Trophoblast cell (in vitro differentiated cells and primary cell): ENCODE measurements around the gene CDK2.

Experiments
- DNase-seq, 2 donors: peaks; one replicate each; pipeline ENCODE4 v3.0.0-alpha.2; 2016
- H2AFZ ChIP-seq: 2 replicates; pipeline ENCODE4 v1.6.1; 2013; ENCODE audit warnings: low read length, moderate library complexity, mild to moderate bottlenecking; ENCODE audit not compliant: insufficient read depth, poor library complexity
- H2AK5ac ChIP-seq: 2 replicates; pipeline ENCODE4 v1.6.1; 2013; ENCODE audit warnings: mild to moderate bottlenecking, low read length
- H2BK120ac ChIP-seq: 2 replicates; pipeline ENCODE4 v1.6.1; 2013; ENCODE audit warnings: low read length, mild to moderate bottlenecking, moderate library complexity; ENCODE audit not compliant: insufficient read depth, poor library complexity
- H2BK12ac ChIP-seq: 2 replicates; pipeline ENCODE4 v1.6.1; 2013; ENCODE audit warnings: mild to moderate bottlenecking, low read length, moderate library complexity
- H2BK5ac ChIP-seq: 2 replicates; pipeline ENCODE4 v1.6.1; 2013; ENCODE audit warnings: low read length, low read depth, moderate library complexity, mild to moderate bottlenecking; ENCODE audit not compliant: poor library complexity
- H3K14ac ChIP-seq: 2 replicates; pipeline ENCODE4 v1.6.1; 2013; ENCODE audit warnings: mild to moderate bottlenecking, low read length
- H3K18ac ChIP-seq: 2 replicates; pipeline ENCODE4 v1.6.1; 2013; ENCODE audit warnings: mild to moderate bottlenecking, low read length
- H3K23ac ChIP-seq: 2 replicates; pipeline ENCODE4 v1.6.1; 2013; ENCODE audit warnings: low read length
- H3K27ac ChIP-seq: 2 replicates; pipeline ENCODE4 v1.5.1; 2013; ENCODE audit warnings: low read depth, mild to moderate bottlenecking, inconsistent platforms, low read length, moderate library complexity
- H3K27me3 ChIP-seq: 2 replicates; pipeline ENCODE4 v1.6.1; 2013; ENCODE audit warnings: inconsistent platforms, mild to moderate bottlenecking, low read length, moderate library complexity; ENCODE audit not compliant: insufficient read depth
- H3K36me3 ChIP-seq, 2 experiments: 1 replicate in 1 of 2; 2 replicates in 1 of 2; pipeline ENCODE4 v1.6.1; 2013; ENCODE audit warnings: low read length in 2 of 2, mild to moderate bottlenecking in 2 of 2, moderate library complexity in 1 of 2; ENCODE audit not compliant: insufficient read depth in 2 of 2, control insufficient read depth in 1 of 2
- H3K4ac ChIP-seq: 2 replicates; pipeline ENCODE4 v1.6.1; 2013; ENCODE audit warnings: low read depth, mild to moderate bottlenecking, low read length, moderate library complexity
- H3K4me1 ChIP-seq, 2 experiments: 1 replicate in 1 of 2; 2 replicates in 1 of 2; pipeline ENCODE4 v1.6.1; 2013; ENCODE audit warnings: low read length in 2 of 2, mild to moderate bottlenecking in 2 of 2, moderate library complexity in 1 of 2; ENCODE audit not compliant: insufficient read depth in 2 of 2, control insufficient read depth in 1 of 2
- H3K4me2 ChIP-seq: 2 replicates; pipeline ENCODE4 v1.6.1; 2013; ENCODE audit warnings: inconsistent platforms, mild to moderate bottlenecking, low read length, moderate library complexity
- H3K4me3 ChIP-seq: 2 replicates; pipeline ENCODE4 v1.5.1; 2013; ENCODE audit warnings: mild to moderate bottlenecking, low read depth, low read length, inconsistent platforms
- H3K79me1 ChIP-seq: one replicate; pipeline ENCODE4 v1.6.1; 2013; ENCODE audit warnings: low read length
- H3K79me2 ChIP-seq: 2 replicates; pipeline ENCODE4 v1.6.1; 2013; ENCODE audit warnings: low read length, mild to moderate bottlenecking; ENCODE audit not compliant: control insufficient read depth, insufficient read depth, poor library complexity
- H3K9ac ChIP-seq: 2 replicates; pipeline ENCODE4 v1.6.1; 2013; ENCODE audit warnings: mild to moderate bottlenecking, low read length
- H3K9me3 ChIP-seq: 2 replicates; pipeline ENCODE4 v1.6.1; 2013; ENCODE audit warnings: low read depth, mild to moderate bottlenecking, control low read depth, inconsistent platforms, low read length; ENCODE audit not compliant: insufficient read depth
- H4K12ac ChIP-seq: 2 replicates; pipeline ENCODE4 v1.6.1; 2013; ENCODE audit warnings: low read depth, mild to moderate bottlenecking, low read length, moderate library complexity
- H4K8ac ChIP-seq: 2 replicates; pipeline ENCODE4 v1.6.1; 2013; ENCODE audit warnings: low read depth, mild to moderate bottlenecking, low read length, moderate library complexity
- H4K91ac ChIP-seq: one replicate; pipeline ENCODE4 v1.6.1; 2013; ENCODE audit warnings: low read depth, mild to moderate bottlenecking, low read length, moderate library complexity
- WGBS: extraction: QIAGEN DNeasy Blood & Tissue Kit; methylation state at CpG from one replicate; pipeline ENCODE4 v1.1.7; 2013; ENCODE audit warnings: missing lambda C conversion rate; ENCODE audit not compliant: insufficient read length, insufficient coverage; ENCODE audit errors: extremely low coverage; 5-methylcytosine and 5-hydroxymethylcytosine counted together

The CDK2 gene

GRCh38 chr12:55927588-55928502 lies 38.8 kb upstream of the CDK2 start, which contains the start of gene PYM1:
Gene PYM1 (minus strand): TSS chr12:55927894. CDS start chr12:55927761, 133 bp downstream.
- Histone ChIP-seq H4K8ac (peak within 1 kb of the TSS; percentile 83), H3K27ac (peak within 1 kb of the TSS; percentile 95), H4K91ac (peak within 1 kb of the TSS; percentile 98), H3K4ac (peak within 1 kb of the TSS; percentile 97), H4K12ac (peak within 1 kb of the TSS; percentile 94), H3K4me1 (peaks cover 17% of the 10 kb centered on the region in 2 experiments), H3K27me3 (no peaks in the 10 kb centered on the region), H3K79me2 (peaks cover 19% of the 10 kb centered on the region), H3K9ac (peak within 1 kb of the TSS; percentile 97), H3K36me3 (peaks cover 2% of the 10 kb centered on the region in 2 experiments), H3K23ac (no peak within 1 kb of the TSS), H3K9me3 (no peaks in the 10 kb centered on the region), H3K4me2 (peak within 1 kb of the TSS; percentile 95), H3K18ac (peak within 1 kb of the TSS; percentile 98), H2BK12ac (peak within 1 kb of the TSS; percentile 56), H2BK5ac (peak within 1 kb of the TSS; percentile 87), H2AFZ (peak within 1 kb of the TSS; percentile 27), H2BK120ac (peak within 1 kb of the TSS; percentile 96), H3K14ac (peak within 1 kb of the TSS; percentile 98), H2AK5ac (peak within 1 kb of the TSS; percentile 91), H3K4me3 (peak within 1 kb of the TSS; percentile 90), H3K79me1 (peaks cover 23% of the 10 kb centered on the region)
- no CpG with 5 or more reads among the region's 49 CpGs for WGBS
- DNase-seq = peak; percentile 95 to 96

- no CpG with 5 or more reads among the region's 8 CpGs for WGBS
Measured at GRCh38 chr12:55929306-55929791, 37.3 kb upstream of the CDK2 start.

GRCh38 chr12:55930771-55931316 lies 35.8 kb upstream of the CDK2 start, which contains the start of gene DGKA:
Gene DGKA (plus strand): TSS chr12:55931162. CDS start chr12:55936504, 5,342 bp downstream.
- Histone ChIP-seq H2AFZ (peak within 1 kb of the TSS; percentile 92), H3K27me3 (no peaks in the 10 kb centered on the region), H2AK5ac (peak within 1 kb of the TSS; percentile 87), H3K4me3 (peak within 1 kb of the TSS; percentile 89), H3K18ac (peak within 1 kb of the TSS; percentile 60), H3K9me3 (no peaks in the 10 kb centered on the region), H3K27ac (peak within 1 kb of the TSS; percentile 24), H3K9ac (peak within 1 kb of the TSS; percentile 60), H3K14ac (peak within 1 kb of the TSS; percentile 82), H3K4me2 (peak within 1 kb of the TSS; percentile 95), H3K79me2 (peaks cover 17% of the 10 kb centered on the region), H3K36me3 (no peaks in the 10 kb centered on the region), H3K4me1 (peaks cover 17 to 22% of the 10 kb centered on the region in 2 experiments), H4K8ac (peak within 1 kb of the TSS; percentile 82), H3K4ac (peak within 1 kb of the TSS; percentile 56), H4K12ac (peak within 1 kb of the TSS; percentile 82), H3K79me1 (peaks cover 23% of the 10 kb centered on the region), H2BK5ac (peak within 1 kb of the TSS; percentile 39), H3K23ac (no peak within 1 kb of the TSS), H2BK12ac (peak within 1 kb of the TSS; percentile 69), H2BK120ac (peak within 1 kb of the TSS; percentile 79), H4K91ac (peak within 1 kb of the TSS; percentile 73)
- peak in 1 of 2 donors; percentile 70 for DNase-seq
- WGBS = no CpG with 5 or more reads among the region's 3 CpGs

More at GRCh38 chr12:55929306-55929791, 37.3 kb upstream of the CDK2 start:
- Histone ChIP-seq H3K79me2 (peaks cover 19% of the 10 kb centered on the region), H3K27ac (no peak overlapping the region), H3K27me3 (no peaks in the 10 kb centered on the region), H3K9ac (no peak overlapping the region), H3K4me2 (no peak overlapping the region), H3K9me3 (no peaks in the 10 kb centered on the region), H3K4me3 (no peak overlapping the region), H3K23ac (no peak overlapping the region), H3K79me1 (peaks cover 23% of the 10 kb centered on the region), H2AFZ (no peak overlapping the region), H2BK5ac (peak overlapping the region; percentile 35), H4K91ac (peak overlapping the region; percentile 38), H2BK120ac (no peak overlapping the region), H3K36me3 (no peaks in the 10 kb centered on the region), H3K18ac (no peak overlapping the region), H4K8ac (no peak overlapping the region), H3K14ac (peak overlapping the region; percentile 25), H3K4me1 (peaks cover 17 to 22% of the 10 kb centered on the region in 2 experiments), H2BK12ac (no peak overlapping the region), H3K4ac (no peak overlapping the region), H4K12ac (no peak overlapping the region), H2AK5ac (no peak overlapping the region)
- no peak for DNase-seq

- Histone ChIP-seq H3K4me3 (peak overlapping the region; percentile 63), H4K91ac (peak overlapping the region; percentile 73), H2BK12ac (peak overlapping the region; percentile 69), H3K18ac (peak overlapping the region; percentile 60), H2AK5ac (peak overlapping the region; percentile 87), H3K9me3 (no peaks in the 10 kb centered on the region), H3K79me2 (peaks cover 14% of the 10 kb centered on the region), H3K4me1 (peaks cover 14 to 22% of the 10 kb centered on the region in 2 experiments), H3K79me1 (peaks cover 23% of the 10 kb centered on the region), H3K27ac (peak overlapping the region; percentile 24), H3K9ac (peak overlapping the region; percentile 60), H2BK120ac (peak overlapping the region; percentile 79), H3K4me2 (peak overlapping the region; percentile 95), H3K14ac (peak overlapping the region; percentile 82), H4K8ac (peak overlapping the region; percentile 82), H3K36me3 (no peaks in the 10 kb centered on the region), H3K23ac (no peak overlapping the region), H4K12ac (peak overlapping the region; percentile 82), H2BK5ac (peak overlapping the region; percentile 39), H3K4ac (peak overlapping the region; percentile 56), H3K27me3 (no peaks in the 10 kb centered on the region), H2AFZ (peak overlapping the region; percentile 92)
- no CpG with 5 or more reads among the region's 10 CpGs for WGBS
- no peak for DNase-seq
Measured at GRCh38 chr12:55931317-55931779, 35.3 kb upstream of the CDK2 start.
